ENCODE results near the gene POLR2L.

POLR2L gene

GRCh38 chr11:821512-822371 is 20.6 kb downstream of the POLR2L start:
- peak overlapping the region; percentile 88 to 97 for H3K4me3 ChIP-seq
- peak in 1 of 2 donors; percentile 65 for DNase-seq
- H3K27me3 ChIP-seq = peaks cover 0 to 27% of the 10 kb centered on the region in 2 donors
- peaks cover 44 to 47% (median 46%) of the 10 kb centered on the region in 3 donors for H3K36me3 ChIP-seq
- TF ChIP-seq, protein P1, sequence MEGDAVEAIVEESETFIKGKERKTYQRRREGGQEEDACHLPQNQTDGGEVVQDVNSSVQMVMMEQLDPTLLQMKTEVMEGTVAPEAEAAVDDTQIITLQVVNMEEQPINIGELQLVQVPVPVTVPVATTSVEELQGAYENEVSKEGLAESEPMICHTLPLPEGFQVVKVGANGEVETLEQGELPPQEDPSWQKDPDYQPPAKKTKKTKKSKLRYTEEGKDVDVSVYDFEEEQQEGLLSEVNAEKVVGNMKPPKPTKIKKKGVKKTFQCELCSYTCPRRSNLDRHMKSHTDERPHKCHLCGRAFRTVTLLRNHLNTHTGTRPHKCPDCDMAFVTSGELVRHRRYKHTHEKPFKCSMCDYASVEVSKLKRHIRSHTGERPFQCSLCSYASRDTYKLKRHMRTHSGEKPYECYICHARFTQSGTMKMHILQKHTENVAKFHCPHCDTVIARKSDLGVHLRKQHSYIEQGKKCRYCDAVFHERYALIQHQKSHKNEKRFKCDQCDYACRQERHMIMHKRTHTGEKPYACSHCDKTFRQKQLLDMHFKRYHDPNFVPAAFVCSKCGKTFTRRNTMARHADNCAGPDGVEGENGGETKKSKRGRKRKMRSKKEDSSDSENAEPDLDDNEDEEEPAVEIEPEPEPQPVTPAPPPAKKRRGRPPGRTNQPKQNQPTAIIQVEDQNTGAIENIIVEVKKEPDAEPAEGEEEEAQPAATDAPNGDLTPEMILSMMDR (IDR thresholded peaks at IDR 0.05) = no peak
- intact Hi-C loops (cut with DNase I; ENCODE audit: low total_unique reads) = no loop called here
- no peaks in the 10 kb centered on the region for H3K9me3 ChIP-seq
- peak overlapping the region; percentile 97 to 100 for H3K27ac ChIP-seq
- H3K4me1 ChIP-seq = peaks cover 5 to 69% (median 33%) of the 10 kb centered on the region in 4 donors

GRCh38 chr11:820655-821511 is 21.4 kb downstream of the POLR2L start:
- peak overlapping the region; percentile 97 to 100 for H3K27ac ChIP-seq
- peak; percentile 91 to 97 for DNase-seq
- TF ChIP-seq, protein P1 (IDR thresholded peaks at IDR 0.05) = no peak
- intact Hi-C loops (cut with DNase I; ENCODE audit: low total_unique reads) = no loop called here
- peaks cover 5 to 63% (median 28%) of the 10 kb centered on the region in 4 donors for H3K4me1 ChIP-seq
- peak overlapping the region; percentile 88 to 97 for H3K4me3 ChIP-seq
- H3K36me3 ChIP-seq = peaks cover 43 to 46% (median 46%) of the 10 kb centered on the region in 3 donors
- peaks cover 0 to 19% of the 10 kb centered on the region in 2 donors for H3K27me3 ChIP-seq
- H3K9me3 ChIP-seq = no peaks in the 10 kb centered on the region

- Histone ChIP-seq H3K27me3 (peaks cover 0 to 12% of the 10 kb centered on the region in 2 donors), H3K9me3 (no peaks in the 10 kb centered on the region), H3K36me3 (peaks cover 35 to 40% (median 38%) of the 10 kb centered on the region in 3 donors), H3K27ac (peak overlapping the region; percentile 97 to 100), H3K4me1 (peaks cover 5 to 55% (median 28%) of the 10 kb centered on the region in 4 donors), H3K4me3 (peak overlapping the region; percentile 88 to 97)
- TF ChIP-seq, protein P1 (IDR thresholded peaks at IDR 0.05) = no peak
- DNase-seq = peak; percentile 93 to 97
- intact Hi-C loops (cut with DNase I; ENCODE audit: low total_unique reads) = no loop called here
Measured at GRCh38 chr11:819943-820649, 22.2 kb downstream of the POLR2L start.

GRCh38 chr11:819129-819931 is 23.0 kb downstream of the POLR2L start:
- Histone ChIP-seq H3K9me3 (no peaks in the 10 kb centered on the region), H3K27me3 (peaks cover 0 to 4% of the 10 kb centered on the region in 2 donors), H3K4me1 (peaks cover 5 to 48% (median 28%) of the 10 kb centered on the region in 4 donors), H3K27ac (peak overlapping the region; percentile 97 to 100), H3K36me3 (peaks cover 27 to 35% (median 31%) of the 10 kb centered on the region in 3 donors), H3K4me3 (peak overlapping the region; percentile 88 to 97)
- peak; percentile 89 to 96 for DNase-seq
- TF ChIP-seq, protein P1 (IDR thresholded peaks at IDR 0.05) = peak; percentile 39 to 58
- intact Hi-C loops (cut with DNase I; ENCODE audit: low total_unique reads) = no loop called here

All from tibial artery (tissue), 4 donors.